CD4-positive, alpha-beta T cell (primary cell): ENCODE data around the gene LCE1E. TPM values are rescaled to one million over a fixed set of nuclear protein-coding genes. Genes with fewer than 3 reads are reported as not detected.

Source experiments
- ATAC-seq: fragments of 200-7000 bp; cut with Tn5 transposase; one replicate; pipeline ENCODE4 v1.10.0; 2022; ENCODE audit warnings: mild to moderate bottlenecking; ENCODE audit not compliant: poor library complexity
- CTCF ChIA-PET: fragments of 350-600 bp; sonication (Branson Sonifier 250); formaldehyde crosslinking; loops from one replicate; lab custom pipeline; 2021; ENCODE audit warnings: antibody characterized with exemption, inconsistent platforms; lab: Charles Lee
- POLR2A ChIA-PET: fragments of 350-600 bp; sonication (Branson Sonifier 250); formaldehyde crosslinking; loops from one replicate; lab custom pipeline; 2021; ENCODE audit warnings: antibody characterized with exemption, inconsistent platforms; lab: Charles Lee
- DNase-seq, 14 experiments: peaks; one replicate each; pipeline ENCODE4 v3.0.0-alpha.2; 2013 to 2020; ENCODE audit warnings: mixed read lengths in 2 of 14
- H3K27ac ChIP-seq, 2 donors: one replicate each; pipeline versions ENCODE4 v1.5.1 to v1.7.0; 2013; ENCODE audit warnings: low read length in 2 of 2, low read depth in 1 of 2, mild to moderate bottlenecking in 1 of 2
- H3K27me3 ChIP-seq, 2 experiments: 1 replicate in 1 of 2; 2 replicates in 1 of 2; pipeline versions ENCODE4 v1.6.1 to v1.7.0; 2013; ENCODE audit warnings: low read length in 2 of 2, control low read depth in 1 of 2, mild to moderate bottlenecking in 1 of 2, moderate library complexity in 1 of 2; ENCODE audit not compliant: insufficient read depth in 2 of 2, control insufficient read depth in 1 of 2
- H3K36me3 ChIP-seq: one replicate; pipeline ENCODE4 v1.6.1; 2013; ENCODE audit warnings: low read length, control low read depth; ENCODE audit not compliant: insufficient read depth
- H3K4me1 ChIP-seq: one replicate; pipeline ENCODE4 v1.6.1; 2013; ENCODE audit warnings: low read length, control low read depth; ENCODE audit not compliant: insufficient read depth
- H3K4me3 ChIP-seq: one replicate; pipeline ENCODE4 v1.5.1; 2013; ENCODE audit warnings: mild to moderate bottlenecking, low read length, moderate library complexity
- H3K9me3 ChIP-seq, 2 experiments: 1 replicate in 1 of 2; 2 replicates in 1 of 2; pipeline versions ENCODE4 v1.6.1 to v1.7.0; 2013; ENCODE audit warnings: low read length in 2 of 2, mild to moderate bottlenecking in 2 of 2, control low read depth in 1 of 2, moderate library complexity in 1 of 2; ENCODE audit not compliant: control insufficient read depth in 1 of 2, insufficient read depth in 1 of 2
- H3K27ac Mint-ChIP-seq: one replicate; pipeline ENCODE4 v1.8.0; 2020; ENCODE audit warnings: mixed read lengths
- H3K27me3 Mint-ChIP-seq: one replicate; pipeline ENCODE4 v1.8.0; 2021; ENCODE audit warnings: mixed read lengths
- H3K36me3 Mint-ChIP-seq: one replicate; pipeline ENCODE4 v1.8.0; 2021; ENCODE audit warnings: low read depth, mixed read lengths
- H3K4me1 Mint-ChIP-seq: one replicate; pipeline ENCODE4 v1.8.0; 2021; ENCODE audit warnings: low read depth, mixed read lengths
- H3K4me3 Mint-ChIP-seq: one replicate; pipeline ENCODE4 v1.8.0; 2020; ENCODE audit warnings: mild to moderate bottlenecking, mixed read lengths
- H3K9me3 Mint-ChIP-seq: one replicate; pipeline ENCODE4 v1.8.0; 2020; ENCODE audit warnings: mixed read lengths
- intact Hi-C, 2 experiments: fragments of 100-400 bp; cut with DNase I in 1 of 2; cut with micrococcal nuclease in 1 of 2; formaldehyde crosslinking; loops; one replicate each; pipeline versions ENCODE4 v1.15.1 to v1.9.0; 2023 to 2025; cut with DNase I, micrococcal nuclease
- polyA plus RNA-seq, 2 donors: library from polyadenylated mRNA; unstranded; fragments of 120-200 nt; gene quantifications; one replicate each; pipeline ENCODE4 v1.2.1, GENCODE V29; 2013
- total RNA-seq, 174 experiments: library from RNA in 2 of 174; stranded (reverse) in 2 of 174; gene quantifications; one replicate each; pipeline ENCODE4 v1.2.3 and lab custom pipeline; 2021 to 2026
- TF ChIP-seq, protein P1 (sequence below): fragments of 200-600 bp; IDR thresholded peaks from one replicate; pipeline ENCODE4 v1.8.0; 2022; ENCODE audit warnings: antibody characterized with exemption, mild to moderate bottlenecking

The LCE1E gene, protein sequence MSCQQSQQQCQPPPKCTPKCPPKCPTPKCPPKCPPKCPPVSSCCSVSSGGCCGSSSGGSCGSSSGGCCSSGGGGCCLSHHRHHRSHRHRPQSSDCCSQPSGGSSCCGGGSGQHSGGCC
- total RNA-seq, result not detected
- polyA plus RNA-seq (2013, experiment 1 of 2), result not detected
- not detected for polyA plus RNA-seq (2013, experiment 2 of 2)
- total RNA-seq (lab: John Stamatoyannopoulos, UW), result 0 reads per million in 172 experiments

- H3K27ac Mint-ChIP-seq, result no peak within 1 kb of the TSS
- no peak for DNase-seq
- Histone ChIP-seq H3K36me3 (no peaks in the 10 kb centered on the region), H3K27me3 (peaks cover 10 to 11% of the 10 kb centered on the region in 2 experiments), H3K9me3 (peaks cover 0 to 3% of the 10 kb centered on the region in 2 experiments), H3K27ac (no peak within 1 kb of the TSS), H3K4me1 (no peaks in the 10 kb centered on the region), H3K4me3 (no peak within 1 kb of the TSS)
- H3K4me3 Mint-ChIP-seq, result no peak within 1 kb of the TSS
- no peaks in the 10 kb centered on the region for H3K36me3 Mint-ChIP-seq
- ChIA-PET POLR2A (no interaction called here), CTCF (no interaction called here)
- peaks cover 50% of the 10 kb centered on the region for H3K27me3 Mint-ChIP-seq
- intact Hi-C loops, result loop anchor here in 1 of 2 experiments (1.0 kb wide), 1 partner anchor 13 kb away; no protein-coding TSS in a partner anchor
- TF ChIP-seq, protein P1, sequence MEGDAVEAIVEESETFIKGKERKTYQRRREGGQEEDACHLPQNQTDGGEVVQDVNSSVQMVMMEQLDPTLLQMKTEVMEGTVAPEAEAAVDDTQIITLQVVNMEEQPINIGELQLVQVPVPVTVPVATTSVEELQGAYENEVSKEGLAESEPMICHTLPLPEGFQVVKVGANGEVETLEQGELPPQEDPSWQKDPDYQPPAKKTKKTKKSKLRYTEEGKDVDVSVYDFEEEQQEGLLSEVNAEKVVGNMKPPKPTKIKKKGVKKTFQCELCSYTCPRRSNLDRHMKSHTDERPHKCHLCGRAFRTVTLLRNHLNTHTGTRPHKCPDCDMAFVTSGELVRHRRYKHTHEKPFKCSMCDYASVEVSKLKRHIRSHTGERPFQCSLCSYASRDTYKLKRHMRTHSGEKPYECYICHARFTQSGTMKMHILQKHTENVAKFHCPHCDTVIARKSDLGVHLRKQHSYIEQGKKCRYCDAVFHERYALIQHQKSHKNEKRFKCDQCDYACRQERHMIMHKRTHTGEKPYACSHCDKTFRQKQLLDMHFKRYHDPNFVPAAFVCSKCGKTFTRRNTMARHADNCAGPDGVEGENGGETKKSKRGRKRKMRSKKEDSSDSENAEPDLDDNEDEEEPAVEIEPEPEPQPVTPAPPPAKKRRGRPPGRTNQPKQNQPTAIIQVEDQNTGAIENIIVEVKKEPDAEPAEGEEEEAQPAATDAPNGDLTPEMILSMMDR, result no peak
- H3K4me1 Mint-ChIP-seq, result no peaks in the 10 kb centered on the region
- ATAC-seq, result no peak
- H3K9me3 Mint-ChIP-seq, result no peaks in the 10 kb centered on the region
These were observed at the start of gene LCE1E for GRCh38 chr1:152786077-152786476. LCE1E (plus strand) TSS chr1:152786257; CDS start chr1:152787300, 1,043 bp downstream.

- no peak overlapping the region for H3K4me3 ChIP-seq
- H3K27me3 ChIP-seq, result peaks cover 0 to 9% of the 10 kb centered on the region in 2 experiments
- POLR2A ChIA-PET, result no interaction called here
- Mint-ChIP-seq H3K4me3 (no peak overlapping the region), H3K36me3 (no peaks in the 10 kb centered on the region), H3K9me3 (no peaks in the 10 kb centered on the region), H3K27me3 (peaks cover 56% of the 10 kb centered on the region), H3K27ac (no peak overlapping the region), H3K4me1 (no peaks in the 10 kb centered on the region)
- DNase-seq (no peak), ATAC-seq (no peak)
- intact Hi-C loops, result no loop called here
- H3K4me1 ChIP-seq, result no peaks in the 10 kb centered on the region
- no peaks in the 10 kb centered on the region for H3K9me3 ChIP-seq
- CTCF ChIA-PET, result no interaction called here
- no peak overlapping the region for H3K27ac ChIP-seq
- no peaks in the 10 kb centered on the region for H3K36me3 ChIP-seq
- TF ChIP-seq, protein P1, result no peak
These were observed 48.1 kb upstream of the LCE1E start for GRCh38 chr1:152737997-152738396.

DNA sequence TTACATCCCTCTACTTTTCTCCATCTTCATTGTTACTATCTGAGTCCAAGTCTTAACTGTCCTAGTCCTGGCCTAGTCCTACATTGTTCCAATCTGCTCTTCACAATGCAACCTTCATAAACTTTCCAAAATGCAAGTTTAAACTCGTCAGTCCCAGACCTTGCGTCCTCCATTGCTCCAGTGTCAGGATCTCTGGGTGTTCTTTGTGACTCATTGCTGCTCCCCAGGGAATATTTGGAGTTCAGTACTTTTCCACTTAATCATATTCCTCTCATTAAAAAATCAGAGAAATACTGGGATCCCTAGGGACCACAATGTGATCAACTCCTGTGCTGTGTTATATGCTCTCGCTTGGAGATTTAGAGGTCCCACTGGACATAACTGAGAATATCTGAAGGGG, 46.2 kb upstream of the LCE1E start:
- Mint-ChIP-seq H3K27ac (no peak overlapping the region), H3K27me3 (peaks cover 54% of the 10 kb centered on the region), H3K36me3 (no peaks in the 10 kb centered on the region), H3K9me3 (no peaks in the 10 kb centered on the region), H3K4me1 (no peaks in the 10 kb centered on the region), H3K4me3 (no peak overlapping the region)
- H3K36me3 ChIP-seq, result no peaks in the 10 kb centered on the region
- peaks cover 0 to 14% of the 10 kb centered on the region in 2 experiments for H3K27me3 ChIP-seq
- POLR2A ChIA-PET, result no interaction called here
- ATAC-seq, result no peak
- no peak overlapping the region for H3K27ac ChIP-seq
- intact Hi-C loops, result no loop called here
- CTCF ChIA-PET, result no interaction called here
- DNase-seq, result no peak
- H3K4me1 ChIP-seq, result no peaks in the 10 kb centered on the region
- H3K9me3 ChIP-seq, result peaks cover 0 to 4% of the 10 kb centered on the region in 2 experiments
- no peak overlapping the region for H3K4me3 ChIP-seq
- TF ChIP-seq, protein P1, result no peak
